GM19372 (cell line): ENCODE data around the gene MYOZ2.

Experiments
- ATAC-seq: cut with Tn5 transposase; IDR thresholded peaks from one replicate; pipeline ENCODE4 v1.9.1; 2021; ENCODE audit warnings: mild to moderate bottlenecking, low read depth, moderate library complexity; ENCODE audit not compliant: unreplicated experiment

The MYOZ2 gene

GRCh38 chr4:119189638-119190037, 54.0 kb downstream of the MYOZ2 start:
- no peak for ATAC-seq

- no peak for ATAC-seq
These were observed 54.7 kb downstream of the MYOZ2 start for GRCh38 chr4:119190354-119190753.

GRCh38 chr4:119191505-119191904, 55.9 kb downstream of the MYOZ2 start:
- ATAC-seq = no peak

GRCh38 chr4:119197772-119198212, 62.2 kb downstream of the MYOZ2 start:
- ATAC-seq = no peak

GRCh38 chr4:119204916-119205315, 69.3 kb downstream of the MYOZ2 start:
- ATAC-seq = no peak

GRCh38 chr4:119205690-119206089, 70.1 kb downstream of the MYOZ2 start:
- no peak for ATAC-seq

- ATAC-seq = no peak
These were observed 70.5 kb downstream of the MYOZ2 start for GRCh38 chr4:119206178-119206577.

- no peak for ATAC-seq
These were observed 71.4 kb downstream of the MYOZ2 start for GRCh38 chr4:119207051-119207450.

GRCh38 chr4:119209077-119209476, 73.4 kb downstream of the MYOZ2 start:
- ATAC-seq = no peak

- no peak for ATAC-seq
These were observed 74.0 kb downstream of the MYOZ2 start for GRCh38 chr4:119209586-119209985.

GRCh38 chr4:119210775-119211174, 75.1 kb downstream of the MYOZ2 start:
- no peak for ATAC-seq

GRCh38 chr4:119211867-119212233, 76.2 kb downstream of the MYOZ2 start:
- peak; percentile 11 for ATAC-seq

- peak; percentile 92 for ATAC-seq
These were observed 76.8 kb downstream of the MYOZ2 start, which contains the start of gene USP53 for GRCh38 chr4:119212234-119212963. Gene USP53, plus strand, starts transcription at chr4:119212713. Its CDS starts 27,047 bp downstream, at chr4:119239760.

- ATAC-seq = peak; percentile 48
These were observed 77.5 kb downstream of the MYOZ2 start for GRCh38 chr4:119212964-119213606.

GRCh38 chr4:119218093-119218492, 82.5 kb downstream of the MYOZ2 start:
- no peak for ATAC-seq

GRCh38 chr4:119221412-119221811, 85.8 kb downstream of the MYOZ2 start:
- no peak for ATAC-seq

GRCh38 chr4:119227690-119228089, 92.1 kb downstream of the MYOZ2 start:
- no peak for ATAC-seq

- no peak for ATAC-seq
These were observed 92.8 kb downstream of the MYOZ2 start for GRCh38 chr4:119228406-119228805.

GRCh38 chr4:119229908-119230687, 94.5 kb downstream of the MYOZ2 start:
- ATAC-seq = no peak

- no peak for ATAC-seq
These were observed 95.9 kb downstream of the MYOZ2 start for GRCh38 chr4:119231491-119231890.

GRCh38 chr4:119232286-119232685, 96.7 kb downstream of the MYOZ2 start:
- no peak for ATAC-seq
